MCF 10A (cell line): ENCODE results near the gene MYO15B. TPM values are rescaled to one million over a fixed set of nuclear protein-coding genes. Genes with fewer than 3 reads are reported as not detected.

ENCODE experiments used
- BruUV-seq: library from RNA; stranded (reverse); fragments of 400-500 nt; replicated peaks from 2 replicates; lab custom pipeline; 2021; lab: Mats Ljungman, UMichigan
- CTCF ChIA-PET: fragments of 300-600 bp; sonication (Branson Sonifier 250); formaldehyde crosslinking; extraction: SDS; loops from one replicate; lab custom pipeline; 2021; ENCODE audit warnings: antibody characterized with exemption, inconsistent platforms; lab: Yijun Ruan, JAX
- POLR2A ChIA-PET: fragments of 300-600, 350-650 bp; sonication (Branson Sonifier 250); formaldehyde crosslinking; extraction: SDS; loops from one replicate; lab custom pipeline; 2020; ENCODE audit warnings: antibody characterized with exemption, inconsistent platforms; lab: Yijun Ruan, JAX
- DNase-seq: peaks from one replicate; pipeline ENCODE4 v3.0.0-alpha.2; 2018; ENCODE audit not compliant: unreplicated experiment
- H3K27ac Mint-ChIP-seq: one replicate; pipeline ENCODE4 v1.8.0; 2022; ENCODE audit warnings: mild to moderate bottlenecking, low read depth, mixed read lengths; ENCODE audit not compliant: unreplicated experiment
- H3K27me3 Mint-ChIP-seq: one replicate; pipeline ENCODE4 v1.8.0; 2022; ENCODE audit warnings: mixed read lengths; ENCODE audit not compliant: insufficient read depth, unreplicated experiment
- H3K36me3 Mint-ChIP-seq: one replicate; pipeline ENCODE4 v1.8.0; 2022; ENCODE audit warnings: mild to moderate bottlenecking, moderate library complexity, mixed read lengths; ENCODE audit not compliant: insufficient read depth, unreplicated experiment
- H3K4me1 Mint-ChIP-seq: one replicate; pipeline ENCODE4 v1.8.0; 2022; ENCODE audit warnings: mixed read lengths; ENCODE audit not compliant: insufficient read depth, unreplicated experiment
- H3K4me3 Mint-ChIP-seq: one replicate; pipeline ENCODE4 v1.8.0; 2022; ENCODE audit warnings: mild to moderate bottlenecking, moderate library complexity, mixed read lengths; ENCODE audit not compliant: unreplicated experiment
- H3K9me3 Mint-ChIP-seq: one replicate; pipeline ENCODE4 v1.8.0; 2022; ENCODE audit warnings: mixed read lengths; ENCODE audit not compliant: unreplicated experiment
- CTCF ChIP-seq: fragments of 200-600 bp; IDR thresholded peaks from one replicate; pipeline ENCODE4 v1.8.0; 2022; ENCODE audit warnings: antibody characterized with exemption, mild to moderate bottlenecking; ENCODE audit not compliant: unreplicated experiment
- intact Hi-C: fragments of 100-400 bp; cut with micrococcal nuclease; formaldehyde crosslinking; loops from 2 replicates; pipeline ENCODE4 v1.14.1; 2022
- total RNA-seq: library from RNA; stranded (reverse); gene quantifications from 2 replicates; pipeline ENCODE4 v1.2.3, GENCODE V29; 2022

The MYO15B gene
- total RNA-seq, 1 experiment from 2014 or later = 10.9 TPM

GRCh38 chr17:75588596-75589011, 1.0 kb downstream of the MYO15B start:
- H3K4me3 Mint-ChIP-seq = no peak overlapping the region
- no peak for DNase-seq
- H3K4me1 Mint-ChIP-seq = no peaks in the 10 kb centered on the region
- H3K27me3 Mint-ChIP-seq = no peaks in the 10 kb centered on the region
- TF ChIP-seq CTCF = no peak
- H3K9me3 Mint-ChIP-seq = no peaks in the 10 kb centered on the region
- no TSS peak for BruUV-seq
- POLR2A ChIA-PET = interaction anchor here (0.7 to 0.9 kb wide), 2 partner anchors 62 to 72 kb away, joined by 3 read pairs; partner anchors contain the start of gene TSEN54
- CTCF ChIA-PET = interaction anchor here (0.6 to 1.3 kb wide), 2 partner anchors 44 to 46 kb away, joined by 3 read pairs; partner anchors contain the start of gene SMIM5
- intact Hi-C loops = loop anchor here (2.0 kb wide), 2 partner anchors 72 to 162 kb away; partner anchors contain the start of gene TSEN54
- no peaks in the 10 kb centered on the region for H3K36me3 Mint-ChIP-seq
- no peak overlapping the region for H3K27ac Mint-ChIP-seq

GRCh38 chr17:75589012-75589918, 1.7 kb downstream of the MYO15B start:
- POLR2A ChIA-PET = interaction anchor here (0.7 to 1.4 kb wide), 3 partner anchors 15 to 63 kb away, joined by 3 to 4 read pairs (median 3); no protein-coding TSS in a partner anchor
- BruUV-seq = no TSS peak
- Mint-ChIP-seq H3K27me3 (no peaks in the 10 kb centered on the region), H3K27ac (no peak overlapping the region), H3K4me3 (peak overlapping the region; percentile 71), H3K9me3 (no peaks in the 10 kb centered on the region), H3K36me3 (no peaks in the 10 kb centered on the region), H3K4me1 (no peaks in the 10 kb centered on the region)
- peak; percentile 85 for DNase-seq
- intact Hi-C loops = loop anchor here (2.0 kb wide), 2 partner anchors 72 to 162 kb away; partner anchors contain the start of gene TSEN54
- peak; percentile 48 for TF ChIP-seq CTCF
- CTCF ChIA-PET = interaction anchor here (0.6 to 1.6 kb wide), 6 partner anchors 12 to 241 kb away, joined by 3 to 6 read pairs (median 3); partner anchors contain the start of gene SMIM5

GRCh38 chr17:75589919-75590303, 2.3 kb downstream of the MYO15B start:
- no peak overlapping the region for H3K4me3 Mint-ChIP-seq
- no TSS peak for BruUV-seq
- no peak for TF ChIP-seq CTCF
- intact Hi-C loops = loop anchor here (2.0 kb wide), 2 partner anchors 73 to 163 kb away; partner anchors contain the start of gene TSEN54
- H3K36me3 Mint-ChIP-seq = no peaks in the 10 kb centered on the region
- H3K4me1 Mint-ChIP-seq = no peaks in the 10 kb centered on the region
- no peaks in the 10 kb centered on the region for H3K9me3 Mint-ChIP-seq
- CTCF ChIA-PET = interaction anchor here (0.6 to 1.6 kb wide), 5 partner anchors 11 to 240 kb away, joined by 3 to 6 read pairs (median 3); partner anchors contain the start of gene SMIM5
- no peaks in the 10 kb centered on the region for H3K27me3 Mint-ChIP-seq
- DNase-seq = no peak
- POLR2A ChIA-PET = interaction anchor here (1.3 to 1.5 kb wide), 3 partner anchors 15 to 58 kb away, joined by 3 to 4 read pairs (median 3); no protein-coding TSS in a partner anchor
- no peak overlapping the region for H3K27ac Mint-ChIP-seq

- POLR2A ChIA-PET = interaction anchor here (1.3 to 1.5 kb wide), 3 partner anchors 14 to 59 kb away, joined by 3 to 4 read pairs (median 3); no protein-coding TSS in a partner anchor
- H3K4me1 Mint-ChIP-seq = no peaks in the 10 kb centered on the region
- no peak overlapping the region for H3K27ac Mint-ChIP-seq
- CTCF ChIA-PET = interaction anchor here (0.6 to 1.6 kb wide), 6 partner anchors 11 to 240 kb away, joined by 3 to 6 read pairs (median 3); partner anchors contain the start of gene SMIM5
- no peaks in the 10 kb centered on the region for H3K27me3 Mint-ChIP-seq
- no peak overlapping the region for H3K4me3 Mint-ChIP-seq
- intact Hi-C loops = no loop called here
- DNase-seq = no peak
- H3K36me3 Mint-ChIP-seq = no peaks in the 10 kb centered on the region
- H3K9me3 Mint-ChIP-seq = no peaks in the 10 kb centered on the region
- no TSS peak for BruUV-seq
- TF ChIP-seq CTCF = no peak
Observed at GRCh38 chr17:75590314-75590761, 2.7 kb downstream of the MYO15B start.
